Heart left ventricle (tissue), 13 donors: Measurements from ENCODE around the gene ABHD16B.

Source experiments
- CTCF ChIP-seq, 12 donors: fragments of 200-600 bp; sonication (generic) in 4 of 12; IDR thresholded peaks; one replicate each; pipeline versions ENCODE4 v1.5.0 to v1.8.0; 2018 to 2022; ENCODE audit warnings: antibody characterized with exemption in 12 of 12, mild to moderate bottlenecking in 5 of 12
- POLR2A ChIP-seq, 2 donors: fragments of 450-650 bp; IDR thresholded peaks; one replicate each; pipeline ENCODE4 v1.6.1; 2017; ENCODE audit warnings: antibody characterized with exemption in 2 of 2, mild to moderate bottlenecking in 2 of 2, moderate library complexity in 2 of 2
- donor health status: ischemic (EF 13 %, LVEDD 7.1; RV severe dilation, severe dysfunction).
- donor health status: DM: no; HTN: yes; CAD: no.
- donor health status: DM: no; HTN: no; CAD: no.
- donor health status: ischemic (EF 25% LVEDD 6.9; RV normal size, moderate dysfunction).
- donor health status: ischemic (EF 25% LVEDD 5.7; RV mildly dilated, moderate dysfunction).
- donor health status: ischemic (EF 35%, LVEDD 5.7; RV mildly dilated, moderate dysfunction).
- donor health status: nonischemic (EF 11% LVEDD 7.7; RV severe dilation, severe dysfunction).
- donor health status: DM: yes; HTN: yes; CAD: no.
- donor health status: PGD.
- donor health status: ischemic (EF 29% LVEDD 5.4; RV normal size, mild dysfunction).
- donor health status: nonischemic (EF 23%, LVEDD 6.1; RV moderate dilation, normal function).

GRCh38 chr20:63891061-63892002 is 30.0 kb downstream of the ABHD16B start:
- TF ChIP-seq CTCF (IDR thresholded peaks at IDR 0.05) (no peak), POLR2A (IDR thresholded peaks at IDR 0.05) (no peak)
